Neural crest cell (in vitro differentiated cells): ENCODE measurements around the gene GTF2B. TPM values are rescaled to one million over a fixed set of nuclear protein-coding genes. Genes with fewer than 3 reads are reported as not detected.
"Not testable (repeated sequence)": the region's sequence is repeated elsewhere in the genome, so short reads cannot be mapped to it uniquely, and the experiment has no call there.

Experiments used
- DNase-seq: peaks from one replicate; pipeline ENCODE4 v3.0.0; 2021; ENCODE audit warnings: low read depth, mixed read lengths, low spot score
- H3K27ac Mint-ChIP-seq: one replicate; pipeline ENCODE4 v1.8.0; 2021; ENCODE audit warnings: mild to moderate bottlenecking, mixed read lengths; ENCODE audit not compliant: unreplicated experiment
- H3K27me3 Mint-ChIP-seq: 2 replicates; pipeline ENCODE4 v1.8.0; 2021; ENCODE audit warnings: low read depth, mild to moderate bottlenecking, mixed read lengths
- H3K36me3 Mint-ChIP-seq: 2 replicates; pipeline ENCODE4 v1.8.0; 2021; ENCODE audit warnings: low read depth, mild to moderate bottlenecking, mixed read lengths
- H3K4me1 Mint-ChIP-seq: 2 replicates; pipeline ENCODE4 v1.8.0; 2021; ENCODE audit warnings: mixed read lengths
- H3K4me3 Mint-ChIP-seq: one replicate; pipeline ENCODE4 v1.8.0; 2021; ENCODE audit warnings: mild to moderate bottlenecking, mixed read lengths
- H3K9me3 Mint-ChIP-seq: 2 replicates; pipeline ENCODE4 v1.8.0; 2021; ENCODE audit warnings: mixed read lengths
- CTCF ChIP-seq: fragments of 200-600 bp; sonication (generic); conservative IDR thresholded peaks from 2 replicates; pipeline ENCODE4 v1.5.0; 2021; ENCODE audit warnings: antibody characterized with exemption, mild to moderate bottlenecking
- total RNA-seq: library from RNA; stranded (reverse); gene quantifications from 2 replicates; pipeline ENCODE4 v1.2.1, GENCODE V29; 2021

Gene GTF2B
- total RNA-seq, 1 donor from 2014 or later: 22.4 TPM

GRCh38 chr1:88875595-88875994 is 15.8 kb downstream of the GTF2B start:
- Mint-ChIP-seq H3K27me3 (no peaks in the 10 kb centered on the region), H3K27ac (no peak overlapping the region), H3K9me3 (no peaks in the 10 kb centered on the region), H3K4me1 (no peaks in the 10 kb centered on the region), H3K4me3 (no peak overlapping the region), H3K36me3 (peaks cover 4% of the 10 kb centered on the region)
- no peak for DNase-seq
- no peak for TF ChIP-seq CTCF

GRCh38 chr1:88873737-88874349 is 17.5 kb downstream of the GTF2B start:
- Mint-ChIP-seq H3K4me1 (no peaks in the 10 kb centered on the region), H3K36me3 (peaks cover 4% of the 10 kb centered on the region), H3K27ac (no peak overlapping the region), H3K9me3 (no peaks in the 10 kb centered on the region), H3K27me3 (no peaks in the 10 kb centered on the region), H3K4me3 (no peak overlapping the region)
- no peak for TF ChIP-seq CTCF
- no peak for DNase-seq

GRCh38 chr1:88869644-88870043 is 21.7 kb downstream of the GTF2B start:
- H3K27ac Mint-ChIP-seq, H3K4me3 Mint-ChIP-seq, H3K4me1 Mint-ChIP-seq, H3K27me3 Mint-ChIP-seq, DNase-seq, H3K36me3 Mint-ChIP-seq, H3K9me3 Mint-ChIP-seq: not testable (repeated sequence)

GRCh38 chr1:88867743-88868521 is 23.4 kb downstream of the GTF2B start:
- DNase-seq: no peak
- Mint-ChIP-seq H3K9me3 (no peaks in the 10 kb centered on the region), H3K4me3 (no peak overlapping the region), H3K4me1 (no peaks in the 10 kb centered on the region), H3K36me3 (peaks cover 12% of the 10 kb centered on the region), H3K27me3 (no peaks in the 10 kb centered on the region), H3K27ac (no peak overlapping the region)
- TF ChIP-seq CTCF: no peak

- no peak overlapping the region for H3K4me3 Mint-ChIP-seq
- TF ChIP-seq CTCF: no peak
- H3K27ac Mint-ChIP-seq: no peak overlapping the region
- H3K36me3 Mint-ChIP-seq: peaks cover 9% of the 10 kb centered on the region
- peaks cover 11% of the 10 kb centered on the region for H3K4me1 Mint-ChIP-seq
- DNase-seq: no peak
- no peaks in the 10 kb centered on the region for H3K9me3 Mint-ChIP-seq
- H3K27me3 Mint-ChIP-seq: no peaks in the 10 kb centered on the region
These were observed 39.9 kb downstream of the GTF2B start for GRCh38 chr1:88851303-88852063.

GRCh38 chr1:88847643-88848042 is 43.7 kb downstream of the GTF2B start:
- Mint-ChIP-seq H3K4me1 (peaks cover 11% of the 10 kb centered on the region), H3K9me3 (no peaks in the 10 kb centered on the region), H3K4me3 (no peak overlapping the region), H3K27ac (no peak overlapping the region), H3K27me3 (no peaks in the 10 kb centered on the region), H3K36me3 (peaks cover 7% of the 10 kb centered on the region)
- TF ChIP-seq CTCF: no peak
- DNase-seq: no peak
